DMS 273 (cell line): Measurements from ENCODE around the gene S100G.
"Not testable (repeated sequence)": the region's sequence is repeated elsewhere in the genome, so short reads cannot be mapped to it uniquely, and the experiment has no call there.

Source experiments
- DNase-seq: peaks from one replicate; lab custom pipeline; 2025; ENCODE audit not compliant: unreplicated experiment; lab: John Stamatoyannopoulos, UW

S100G gene

GRCh38 chrX:16649858-16650257 is at the start of gene S100G:
Gene S100G (plus strand): TSS chrX:16650158. CDS start chrX:16651007, 849 bp downstream.
- DNase-seq: no peak

GRCh38 chrX:16601885-16602284 is 48.1 kb upstream of the S100G start:
- DNase-seq: no peak

- not testable (repeated sequence) for DNase-seq
Measured at GRCh38 chrX:16603235-16603634, 46.7 kb upstream of the S100G start.

GRCh38 chrX:16603822-16604221 is 46.1 kb upstream of the S100G start:
- no peak for DNase-seq

GRCh38 chrX:16604337-16604736 is 45.6 kb upstream of the S100G start:
- no peak for DNase-seq

GRCh38 chrX:16606142-16606720 is 43.7 kb upstream of the S100G start:
- no peak for DNase-seq

- no peak for DNase-seq
Measured at GRCh38 chrX:16610121-16610621, 39.8 kb upstream of the S100G start.

- not testable (repeated sequence) for DNase-seq
Measured at GRCh38 chrX:16610654-16611053, 39.3 kb upstream of the S100G start.

- DNase-seq: no peak
Measured at GRCh38 chrX:16612257-16612897, 37.6 kb upstream of the S100G start.

- no peak for DNase-seq
Measured at GRCh38 chrX:16617382-16617781, 32.6 kb upstream of the S100G start.

- DNase-seq: no peak
Measured at GRCh38 chrX:16618422-16618821, 31.5 kb upstream of the S100G start.

- no peak for DNase-seq
Measured at GRCh38 chrX:16619024-16619423, 30.9 kb upstream of the S100G start.

- not testable (repeated sequence) for DNase-seq
Measured at GRCh38 chrX:16628511-16628910, 21.4 kb upstream of the S100G start.

GRCh38 chrX:16628946-16629595 is 20.9 kb upstream of the S100G start:
- no peak for DNase-seq

- no peak for DNase-seq
Measured at GRCh38 chrX:16629909-16630308, 20.0 kb upstream of the S100G start.

GRCh38 chrX:16633754-16634153 is 16.2 kb upstream of the S100G start:
- DNase-seq: no peak

GRCh38 chrX:16635040-16635439 is 14.9 kb upstream of the S100G start:
- DNase-seq: no peak

- DNase-seq: no peak
Measured at GRCh38 chrX:16635596-16635995, 14.4 kb upstream of the S100G start.

GRCh38 chrX:16638533-16638932 is 11.4 kb upstream of the S100G start:
- no peak for DNase-seq

GRCh38 chrX:16639966-16640365 is 10.0 kb upstream of the S100G start:
- no peak for DNase-seq

GRCh38 chrX:16640823-16641222 is 9.1 kb upstream of the S100G start:
- no peak for DNase-seq

- no peak for DNase-seq
Measured at GRCh38 chrX:16643176-16643575, 6.8 kb upstream of the S100G start.
